HCT116 (cell line): ENCODE measurements around the gene THSD4.

Experiments
- CEBPB ChIP-seq: IDR thresholded peaks from 2 replicates; pipeline ENCODE4 v1.6.1; 2012; ENCODE audit warnings: low read depth
- CTCF ChIP-seq, 3 experiments: fragments of 200-600 bp in 1 of 3; sonication (generic) in 1 of 3; IDR thresholded peaks in 2 of 3; conservative IDR thresholded peaks in 1 of 3; 2 replicates each; pipeline ENCODE4 v1.5.1; 2012 to 2017; ENCODE audit warnings: low read depth in 2 of 3, low read length in 2 of 3, antibody characterized with exemption in 1 of 3, borderline replicate concordance in 1 of 3, control low read depth in 1 of 3, mild to moderate bottlenecking in 1 of 3, mixed read lengths in 1 of 3, mixed run types in 1 of 3, moderate library complexity in 1 of 3; ENCODE audit not compliant: insufficient read depth in 1 of 3
- FOSL1 ChIP-seq: IDR thresholded peaks from 2 replicates; pipeline ENCODE4 v1.6.1; 2012; ENCODE audit warnings: low read depth
- MAX ChIP-seq: IDR thresholded peaks from 2 replicates; pipeline ENCODE4 v1.6.1; 2012
- POLR2A ChIP-seq: IDR thresholded peaks from 2 replicates; pipeline ENCODE4 v1.7.0; 2011; ENCODE audit warnings: borderline replicate concordance; ENCODE audit not compliant: insufficient read depth, insufficient read length; ENCODE audit errors: extremely low read depth
- POLR2AphosphoS5 ChIP-seq: IDR thresholded peaks from 2 replicates; pipeline ENCODE4 v1.6.1; 2011; ENCODE audit warnings: mild to moderate bottlenecking, low read depth, low read length, moderate library complexity
- SP1 ChIP-seq: IDR thresholded peaks from 2 replicates; pipeline ENCODE4 v1.6.1; 2012; ENCODE audit warnings: low read depth
- SRF ChIP-seq: IDR thresholded peaks from 2 replicates; pipeline ENCODE4 v1.6.1; 2012; ENCODE audit warnings: low read depth
- YY1 ChIP-seq: IDR thresholded peaks from 2 replicates; pipeline ENCODE4 v1.6.1; 2011; ENCODE audit warnings: low read length, low read depth, moderate library complexity, mild to moderate bottlenecking; ENCODE audit not compliant: insufficient replicate concordance; ENCODE audit errors: extremely low read depth
- ZBTB33 ChIP-seq: IDR thresholded peaks from 2 replicates; pipeline ENCODE4 v1.6.1; 2011; ENCODE audit warnings: mild to moderate bottlenecking, low read length, moderate library complexity; ENCODE audit not compliant: insufficient replicate concordance; ENCODE audit errors: extremely low read depth
- ZNF274 ChIP-seq: fragments of 200-500 bp; sonication (Bioruptor generic); IDR thresholded peaks from 2 replicates; pipeline ENCODE4 v1.6.1; 2014; ENCODE audit warnings: mild to moderate bottlenecking, low read depth, low read length, inconsistent platforms

- TF ChIP-seq MAX (no peak), POLR2AphosphoS5 (no peak), CEBPB (no peak), CTCF (IDR thresholded peaks at IDR 0.05 in 2 of 3, conservative IDR thresholded peaks at IDR 0.05 in 1 of 3; ENCODE audit: borderline replicate concordance in 1 of 3, insufficient read depth in 1 of 3, low read depth in 2 of 3, low read length in 2 of 3) (no peak), YY1 (no peak), POLR2A (no peak), SRF (no peak), FOSL1 (no peak), SP1 (no peak), ZBTB33 (no peak), ZNF274 (no peak)
These were observed 523.6 kb downstream of the THSD4 start for GRCh38 chr15:71638876-71639275.
